ENCODE data around the gene SRSF2.

The SRSF2 gene

DNA sequence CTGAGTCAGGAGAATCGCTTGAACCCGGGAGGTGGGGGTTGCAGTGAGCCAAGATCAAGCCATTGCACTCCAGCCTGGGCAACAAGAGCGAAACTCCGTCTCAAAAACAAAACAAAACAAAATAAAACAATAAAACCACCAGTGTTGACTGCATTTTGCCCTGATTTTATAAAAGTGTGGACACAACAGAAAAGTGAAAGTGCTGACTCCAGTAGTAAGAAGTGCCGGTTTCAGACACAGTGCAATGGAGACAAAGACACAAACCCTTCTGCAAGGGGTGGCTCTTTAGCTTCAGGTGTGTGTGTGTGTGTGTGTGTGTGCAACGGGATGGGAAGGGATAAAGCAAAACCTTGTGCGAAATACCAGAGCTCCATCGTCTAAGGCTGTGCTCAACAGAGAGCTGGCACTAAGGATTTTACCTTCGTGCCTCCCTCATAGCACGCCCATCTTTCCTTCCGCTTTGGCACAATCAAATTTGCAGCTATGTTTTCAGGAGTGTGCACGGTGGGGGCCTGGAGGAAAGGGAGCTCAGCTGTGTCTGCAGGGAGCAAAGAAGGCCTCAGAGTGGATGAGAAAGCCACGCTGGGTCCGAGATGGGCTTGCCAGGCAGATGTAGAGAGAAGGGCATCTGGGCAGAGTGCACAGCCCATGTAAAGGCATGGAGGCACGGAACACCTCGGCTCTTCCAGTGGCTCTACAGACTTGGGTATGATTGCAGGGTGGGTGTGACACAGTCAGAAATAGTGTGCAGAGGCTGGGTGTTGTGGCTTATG lies 41.9 kb downstream of the SRSF2 start:
- TF ChIP-seq, protein P1, sequence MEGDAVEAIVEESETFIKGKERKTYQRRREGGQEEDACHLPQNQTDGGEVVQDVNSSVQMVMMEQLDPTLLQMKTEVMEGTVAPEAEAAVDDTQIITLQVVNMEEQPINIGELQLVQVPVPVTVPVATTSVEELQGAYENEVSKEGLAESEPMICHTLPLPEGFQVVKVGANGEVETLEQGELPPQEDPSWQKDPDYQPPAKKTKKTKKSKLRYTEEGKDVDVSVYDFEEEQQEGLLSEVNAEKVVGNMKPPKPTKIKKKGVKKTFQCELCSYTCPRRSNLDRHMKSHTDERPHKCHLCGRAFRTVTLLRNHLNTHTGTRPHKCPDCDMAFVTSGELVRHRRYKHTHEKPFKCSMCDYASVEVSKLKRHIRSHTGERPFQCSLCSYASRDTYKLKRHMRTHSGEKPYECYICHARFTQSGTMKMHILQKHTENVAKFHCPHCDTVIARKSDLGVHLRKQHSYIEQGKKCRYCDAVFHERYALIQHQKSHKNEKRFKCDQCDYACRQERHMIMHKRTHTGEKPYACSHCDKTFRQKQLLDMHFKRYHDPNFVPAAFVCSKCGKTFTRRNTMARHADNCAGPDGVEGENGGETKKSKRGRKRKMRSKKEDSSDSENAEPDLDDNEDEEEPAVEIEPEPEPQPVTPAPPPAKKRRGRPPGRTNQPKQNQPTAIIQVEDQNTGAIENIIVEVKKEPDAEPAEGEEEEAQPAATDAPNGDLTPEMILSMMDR (IDR thresholded peaks at IDR 0.05; ENCODE audit: low read depth, low read length, missing control alignments), result no peak
- no peak for DNase-seq (ENCODE audit: low read depth)
- no peak overlapping the region for H3K4me3 ChIP-seq (ENCODE audit: low read depth, low read length)

DNA sequence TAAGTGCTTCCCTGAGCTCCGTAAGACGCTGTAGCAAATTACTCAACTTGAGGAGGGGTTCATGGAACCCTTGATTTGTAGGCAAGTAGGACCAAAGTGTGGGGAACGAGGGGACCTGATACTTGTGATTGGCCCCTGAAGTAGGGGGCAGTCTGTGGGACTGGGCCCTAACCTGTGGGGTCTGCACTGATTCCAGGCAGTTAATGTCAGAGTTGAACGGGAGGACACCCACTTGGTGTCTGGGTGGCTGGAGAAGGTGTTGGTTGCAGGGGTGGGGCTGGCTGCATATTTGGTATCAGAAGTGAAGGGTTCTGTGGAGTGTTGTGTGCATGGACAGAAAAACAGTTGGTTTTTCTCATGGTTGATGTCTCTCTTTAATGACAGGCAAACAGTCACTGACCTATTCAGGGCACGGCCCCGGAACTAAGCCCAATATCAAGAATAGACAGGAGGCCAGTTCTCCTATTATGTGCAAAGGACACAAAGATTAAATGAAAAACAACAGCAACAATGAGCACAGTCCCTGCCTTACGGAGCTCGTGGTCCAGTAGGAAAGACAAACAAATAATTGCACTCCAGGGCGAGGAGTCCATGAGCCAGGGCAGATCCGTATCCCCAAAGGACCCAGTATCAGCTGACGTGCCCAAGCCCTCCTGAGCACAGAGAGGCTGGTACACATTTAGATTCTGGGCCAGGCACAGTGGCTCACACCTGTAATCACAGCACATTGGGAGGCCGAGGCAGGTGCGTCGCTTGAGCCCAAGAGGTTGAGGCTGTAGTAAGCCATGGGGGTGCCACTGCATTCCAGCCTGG lies 45.5 kb downstream of the SRSF2 start:
- no peak overlapping the region for H3K4me3 ChIP-seq (ENCODE audit: low read depth, low read length)
- no peak for DNase-seq (ENCODE audit: low read depth)
- TF ChIP-seq, protein P1 (IDR thresholded peaks at IDR 0.05; ENCODE audit: low read depth, low read length, missing control alignments), result no peak

DNA sequence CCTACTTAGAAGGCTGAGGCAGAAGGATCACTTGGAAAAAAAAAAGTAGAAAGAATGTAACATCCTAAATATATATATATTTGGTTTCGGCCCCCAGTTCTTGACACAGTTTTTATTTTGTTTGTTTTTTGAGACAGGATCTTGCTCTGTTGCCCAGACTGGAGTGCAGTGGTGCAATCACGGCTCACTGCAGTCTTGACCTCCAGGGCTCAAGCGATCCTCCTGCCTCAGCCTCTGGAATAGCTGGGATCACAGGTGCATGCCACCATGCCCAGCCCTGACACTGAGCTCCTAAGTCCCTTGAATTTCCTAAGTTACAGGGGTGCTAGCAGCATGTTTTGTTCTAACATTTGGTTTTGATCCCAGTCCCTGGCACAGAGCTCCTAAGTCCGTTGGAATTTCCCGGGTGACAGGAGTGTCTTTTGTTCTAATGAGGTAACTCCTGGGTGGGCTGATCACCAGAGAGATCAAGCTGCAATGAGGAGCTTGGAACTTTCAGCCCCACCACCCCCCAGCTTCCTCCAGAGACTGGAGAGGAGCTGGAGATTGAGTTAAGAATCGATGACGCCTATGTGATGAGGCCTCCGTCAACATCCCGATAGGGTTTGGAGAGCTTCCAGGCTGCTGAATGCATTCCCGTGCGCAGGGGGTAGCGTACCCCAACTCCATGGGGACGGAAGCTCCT lies 46.4 kb downstream of the SRSF2 start:
- no peak for DNase-seq (ENCODE audit: low read depth)
- no peak overlapping the region for H3K4me3 ChIP-seq (ENCODE audit: low read depth, low read length)
- TF ChIP-seq, protein P1 (IDR thresholded peaks at IDR 0.05; ENCODE audit: low read depth, low read length, missing control alignments), result no peak

DNA sequence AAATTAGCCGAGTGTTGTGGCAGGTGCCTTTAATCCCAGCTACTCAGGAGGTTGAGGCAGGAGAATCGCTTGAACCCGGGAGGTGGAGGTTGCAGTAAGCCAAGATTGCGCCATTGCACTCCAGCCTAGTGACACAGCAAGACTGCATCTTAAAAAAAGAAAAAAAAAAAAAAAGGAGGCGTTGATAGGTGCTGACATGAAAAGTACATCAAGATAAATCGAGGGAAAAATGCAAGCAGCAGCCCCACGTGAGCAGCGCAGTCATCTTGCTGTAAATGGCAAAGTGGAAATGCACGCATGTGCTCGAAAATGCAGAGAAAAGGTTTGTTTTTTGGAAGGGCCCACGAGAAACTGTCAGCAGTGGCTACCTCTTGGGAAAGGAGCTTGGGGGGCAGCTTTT lies 47.3 kb downstream of the SRSF2 start:
- TF ChIP-seq, protein P1 (IDR thresholded peaks at IDR 0.05; ENCODE audit: low read depth, low read length, missing control alignments), result no peak
- no peak for DNase-seq (ENCODE audit: low read depth)
- H3K4me3 ChIP-seq (ENCODE audit: low read depth, low read length), result no peak overlapping the region

DNA sequence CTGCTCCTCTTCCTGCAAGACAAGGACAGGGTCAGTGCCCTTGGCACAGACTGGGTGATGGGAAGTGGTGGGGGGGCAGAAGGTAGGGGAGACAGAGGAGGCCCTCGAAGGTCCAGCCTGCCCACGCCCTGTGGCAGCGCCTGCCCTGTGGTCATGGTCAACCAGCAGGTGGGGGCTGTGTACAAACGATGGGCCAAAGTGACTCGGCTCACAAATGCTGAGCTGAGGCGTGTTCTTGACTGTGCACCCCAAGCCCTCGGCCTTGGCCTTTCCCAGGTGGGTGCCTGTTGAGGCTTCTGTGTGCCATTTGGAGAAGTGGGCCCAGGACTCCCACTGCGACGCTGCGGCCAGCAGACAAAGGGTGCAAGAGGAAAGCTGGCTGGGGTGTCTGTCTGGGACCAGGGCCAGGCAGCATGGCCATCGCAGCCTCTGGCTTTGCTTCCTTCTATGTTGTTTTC lies 48.9 kb downstream of the SRSF2 start:
- TF ChIP-seq, protein P1 (IDR thresholded peaks at IDR 0.05; ENCODE audit: low read depth, low read length, missing control alignments), result no peak
- DNase-seq (ENCODE audit: low read depth), result no peak

DNA sequence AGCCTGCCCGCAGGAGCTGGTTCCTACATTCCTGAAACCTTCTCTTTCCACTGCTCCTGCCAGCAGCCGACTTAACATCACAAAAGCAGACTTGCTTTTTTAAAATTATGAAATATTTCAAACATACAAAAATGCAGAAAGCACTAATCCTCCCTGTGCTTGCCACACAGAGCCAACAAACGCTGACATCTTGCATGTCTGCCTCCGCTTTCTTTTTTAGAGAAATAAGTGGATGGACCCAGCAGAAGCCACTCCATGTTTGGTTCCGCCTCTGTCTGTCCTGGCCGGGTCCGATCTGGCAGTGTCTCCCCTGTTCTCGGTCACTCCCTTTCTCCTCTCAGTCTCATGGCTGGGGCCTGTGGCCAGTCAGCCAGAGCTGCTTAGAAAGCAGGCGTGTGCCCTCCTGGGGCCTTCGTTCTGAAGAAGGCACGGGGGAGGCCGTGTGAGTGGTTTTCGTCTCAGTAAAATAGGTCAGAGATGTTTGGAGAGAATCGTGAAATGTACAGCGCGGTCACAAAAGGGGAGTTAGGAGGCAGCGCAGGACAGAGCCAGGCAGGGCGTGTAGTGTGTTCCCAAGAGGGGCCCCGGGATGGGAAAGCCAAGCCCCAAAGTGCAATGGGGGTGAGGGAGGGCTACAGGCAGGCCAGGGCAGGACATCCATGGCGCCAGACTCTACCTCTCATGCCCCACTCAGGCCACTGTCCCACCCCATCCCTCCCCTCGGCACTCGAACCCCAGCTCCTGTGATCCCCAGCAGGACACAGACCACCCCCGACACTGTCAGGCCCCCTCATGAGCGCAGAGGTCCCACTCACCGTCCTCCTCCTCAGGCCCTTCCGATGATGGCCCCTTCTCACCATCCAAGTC lies 49.6 kb downstream of the SRSF2 start:
- no peak overlapping the region for H3K4me3 ChIP-seq (ENCODE audit: low read depth, low read length)
- TF ChIP-seq, protein P1 (IDR thresholded peaks at IDR 0.05; ENCODE audit: low read depth, low read length, missing control alignments), result no peak
- no peak for DNase-seq (ENCODE audit: low read depth)

More for the DNA sequence above, 48.9 kb downstream of the SRSF2 start:
- H3K4me3 ChIP-seq (ENCODE audit: low read depth, low read length), result no peak overlapping the region
